ACHN (cell line): ENCODE results near the gene KIF1A.

ENCODE experiments used
- DNase-seq: peaks from one replicate; pipeline ENCODE4 v3.0.0-alpha.2; 2015
- in situ Hi-C: cut with HindIII; loops from 2 replicates; pipeline ENCODE4 v1.10.0; 2017; ENCODE audit warnings: low sequenced_read_pairs, low pct_ligation_motif_present, low pct_unique_long_range_greater_than_20kb

The KIF1A gene

GRCh38 chr2:240819858-240820606 is at the start of gene KIF1A:
TSS of gene KIF1A (minus strand) at chr2:240820219. CDS start at chr2:240797752, 22,467 bp downstream.
- in situ Hi-C loops, result no loop called here
- no peak for DNase-seq

- in situ Hi-C loops, result no loop called here
- DNase-seq, result no peak
Observed at GRCh38 chr2:240869109-240869955, 49.3 kb upstream of the KIF1A start.

- no peak for DNase-seq
- in situ Hi-C loops, result no loop called here
Observed at GRCh38 chr2:240868286-240869108, 48.5 kb upstream of the KIF1A start, which contains the start of gene AGXT. TSS of gene AGXT (plus strand) at chr2:240868824. CDS start at chr2:240868866, 42 bp downstream.

- in situ Hi-C loops, result no loop called here
- no peak for DNase-seq
Observed at GRCh38 chr2:240865391-240865790, 45.4 kb upstream of the KIF1A start.

GRCh38 chr2:240864475-240864874 is 44.5 kb upstream of the KIF1A start:
- no peak for DNase-seq
- in situ Hi-C loops, result no loop called here

- no peak for DNase-seq
- in situ Hi-C loops, result no loop called here
Observed at GRCh38 chr2:240861547-240861946, 41.5 kb upstream of the KIF1A start.

GRCh38 chr2:240858871-240859270 is 38.9 kb upstream of the KIF1A start:
- in situ Hi-C loops, result no loop called here
- no peak for DNase-seq

GRCh38 chr2:240858321-240858720 is 38.3 kb upstream of the KIF1A start:
- no peak for DNase-seq

GRCh38 chr2:240857039-240858008 is 37.3 kb upstream of the KIF1A start:
- in situ Hi-C loops, result no loop called here
- no peak for DNase-seq

More at GRCh38 chr2:240858321-240858720, 38.3 kb upstream of the KIF1A start:
- in situ Hi-C loops, result no loop called here

- in situ Hi-C loops, result no loop called here
- no peak for DNase-seq
Observed at GRCh38 chr2:240856151-240856980, 36.3 kb upstream of the KIF1A start.

GRCh38 chr2:240855670-240856069 is 35.7 kb upstream of the KIF1A start:
- DNase-seq, result no peak
- in situ Hi-C loops, result no loop called here

GRCh38 chr2:240852671-240853314 is 32.8 kb upstream of the KIF1A start:
- no peak for DNase-seq

GRCh38 chr2:240851078-240851991 is 31.3 kb upstream of the KIF1A start:
- in situ Hi-C loops, result no loop called here
- DNase-seq, result peak; percentile 76

More at GRCh38 chr2:240852671-240853314, 32.8 kb upstream of the KIF1A start:
- in situ Hi-C loops, result no loop called here

GRCh38 chr2:240850756-240851077 is 30.7 kb upstream of the KIF1A start:
- in situ Hi-C loops, result no loop called here
- no peak for DNase-seq

GRCh38 chr2:240850026-240850425 is 30.0 kb upstream of the KIF1A start:
- DNase-seq, result no peak
- in situ Hi-C loops, result no loop called here
